22Rv1 (cell line): ENCODE results near the gene DPH1.

Source experiments
- ZFX ChIP-seq: fragments of 450-650 bp; IDR thresholded peaks from 2 replicates; pipeline ENCODE4 v1.6.1; 2017; ENCODE audit warnings: antibody characterized with exemption, borderline replicate concordance
- TF ChIP-seq, protein P1 (sequence below): fragments of 450-650 bp; IDR thresholded peaks from 2 replicates; pipeline ENCODE4 v1.5.1; 2017; ENCODE audit warnings: mild to moderate bottlenecking

GRCh38 chr17:2037155-2037554 lies 7.2 kb downstream of the DPH1 start:
- TF ChIP-seq, protein P1, sequence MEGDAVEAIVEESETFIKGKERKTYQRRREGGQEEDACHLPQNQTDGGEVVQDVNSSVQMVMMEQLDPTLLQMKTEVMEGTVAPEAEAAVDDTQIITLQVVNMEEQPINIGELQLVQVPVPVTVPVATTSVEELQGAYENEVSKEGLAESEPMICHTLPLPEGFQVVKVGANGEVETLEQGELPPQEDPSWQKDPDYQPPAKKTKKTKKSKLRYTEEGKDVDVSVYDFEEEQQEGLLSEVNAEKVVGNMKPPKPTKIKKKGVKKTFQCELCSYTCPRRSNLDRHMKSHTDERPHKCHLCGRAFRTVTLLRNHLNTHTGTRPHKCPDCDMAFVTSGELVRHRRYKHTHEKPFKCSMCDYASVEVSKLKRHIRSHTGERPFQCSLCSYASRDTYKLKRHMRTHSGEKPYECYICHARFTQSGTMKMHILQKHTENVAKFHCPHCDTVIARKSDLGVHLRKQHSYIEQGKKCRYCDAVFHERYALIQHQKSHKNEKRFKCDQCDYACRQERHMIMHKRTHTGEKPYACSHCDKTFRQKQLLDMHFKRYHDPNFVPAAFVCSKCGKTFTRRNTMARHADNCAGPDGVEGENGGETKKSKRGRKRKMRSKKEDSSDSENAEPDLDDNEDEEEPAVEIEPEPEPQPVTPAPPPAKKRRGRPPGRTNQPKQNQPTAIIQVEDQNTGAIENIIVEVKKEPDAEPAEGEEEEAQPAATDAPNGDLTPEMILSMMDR = no peak
- no peak for TF ChIP-seq ZFX
